Epithelial cell of proximal tubule (primary cell): ENCODE measurements around the gene NDUFC2. TPM values are rescaled to one million over a fixed set of nuclear protein-coding genes. Genes with fewer than 3 reads are reported as not detected.

Experiments used
- DNase-seq: peaks from one replicate; pipeline ENCODE4 v3.0.0-alpha.2; 2011; ENCODE audit warnings: low read depth
- H3K4me3 ChIP-seq: 2 replicates; pipeline ENCODE4 v1.5.1; 2011; ENCODE audit warnings: low read depth, mild to moderate bottlenecking, low read length
- total RNA-seq: library from RNA; depleted of rRNA; stranded (reverse); fragments of >200 nt; gene quantifications from 2 replicates; pipeline ENCODE4 v1.2.3, GENCODE V29; 2015
- TF ChIP-seq, protein P1 (sequence below): conservative IDR thresholded peaks from 2 replicates; pipeline ENCODE4 v1.5.1; 2012; ENCODE audit warnings: low read depth, mild to moderate bottlenecking, low read length

The NDUFC2 gene
- total RNA-seq, 1 donor from 2014 or later = 159 TPM

DNA sequence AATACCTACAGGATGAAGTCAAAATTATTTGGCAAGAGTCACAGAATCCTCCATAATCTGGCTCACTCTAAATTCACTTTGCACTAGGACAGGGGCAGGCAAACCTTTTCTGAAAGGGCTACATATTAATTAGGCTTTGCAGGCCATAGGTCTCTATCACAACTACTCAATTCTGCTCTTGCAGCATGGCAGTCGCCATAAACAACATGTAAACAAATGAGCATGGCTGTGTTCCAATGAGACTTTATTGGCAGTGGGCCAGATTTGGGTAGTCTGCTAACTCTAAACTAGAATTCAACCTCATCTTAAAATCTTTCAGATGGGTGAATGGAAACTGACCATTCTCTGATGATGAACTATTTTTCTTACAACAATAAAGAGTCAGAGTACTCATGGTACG is 10.2 kb downstream of the NDUFC2 start:
- no peak for DNase-seq
- H3K4me3 ChIP-seq = no peak overlapping the region
- TF ChIP-seq, protein P1, sequence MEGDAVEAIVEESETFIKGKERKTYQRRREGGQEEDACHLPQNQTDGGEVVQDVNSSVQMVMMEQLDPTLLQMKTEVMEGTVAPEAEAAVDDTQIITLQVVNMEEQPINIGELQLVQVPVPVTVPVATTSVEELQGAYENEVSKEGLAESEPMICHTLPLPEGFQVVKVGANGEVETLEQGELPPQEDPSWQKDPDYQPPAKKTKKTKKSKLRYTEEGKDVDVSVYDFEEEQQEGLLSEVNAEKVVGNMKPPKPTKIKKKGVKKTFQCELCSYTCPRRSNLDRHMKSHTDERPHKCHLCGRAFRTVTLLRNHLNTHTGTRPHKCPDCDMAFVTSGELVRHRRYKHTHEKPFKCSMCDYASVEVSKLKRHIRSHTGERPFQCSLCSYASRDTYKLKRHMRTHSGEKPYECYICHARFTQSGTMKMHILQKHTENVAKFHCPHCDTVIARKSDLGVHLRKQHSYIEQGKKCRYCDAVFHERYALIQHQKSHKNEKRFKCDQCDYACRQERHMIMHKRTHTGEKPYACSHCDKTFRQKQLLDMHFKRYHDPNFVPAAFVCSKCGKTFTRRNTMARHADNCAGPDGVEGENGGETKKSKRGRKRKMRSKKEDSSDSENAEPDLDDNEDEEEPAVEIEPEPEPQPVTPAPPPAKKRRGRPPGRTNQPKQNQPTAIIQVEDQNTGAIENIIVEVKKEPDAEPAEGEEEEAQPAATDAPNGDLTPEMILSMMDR = no peak

DNA sequence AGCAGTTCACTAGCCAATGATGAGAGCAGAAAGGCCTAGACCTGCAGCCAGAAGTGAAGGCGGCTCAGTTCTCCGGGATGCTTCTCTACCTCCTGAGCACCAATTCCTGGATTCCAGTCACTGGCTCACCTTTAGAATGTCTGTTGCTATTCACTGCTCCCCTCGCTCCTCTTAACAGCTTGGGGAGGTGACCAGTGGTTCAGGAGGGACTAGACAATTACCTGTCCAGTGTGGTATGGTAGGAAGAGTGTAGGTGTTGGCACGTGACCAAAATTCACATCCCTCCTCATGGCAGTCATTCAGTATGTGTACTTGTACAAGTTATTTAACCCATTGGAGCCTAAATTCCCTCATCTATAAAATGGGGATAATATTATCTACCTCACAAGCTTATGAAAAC is 12.0 kb downstream of the NDUFC2 start:
- H3K4me3 ChIP-seq = no peak overlapping the region
- TF ChIP-seq, protein P1 = no peak
- DNase-seq = no peak

DNA sequence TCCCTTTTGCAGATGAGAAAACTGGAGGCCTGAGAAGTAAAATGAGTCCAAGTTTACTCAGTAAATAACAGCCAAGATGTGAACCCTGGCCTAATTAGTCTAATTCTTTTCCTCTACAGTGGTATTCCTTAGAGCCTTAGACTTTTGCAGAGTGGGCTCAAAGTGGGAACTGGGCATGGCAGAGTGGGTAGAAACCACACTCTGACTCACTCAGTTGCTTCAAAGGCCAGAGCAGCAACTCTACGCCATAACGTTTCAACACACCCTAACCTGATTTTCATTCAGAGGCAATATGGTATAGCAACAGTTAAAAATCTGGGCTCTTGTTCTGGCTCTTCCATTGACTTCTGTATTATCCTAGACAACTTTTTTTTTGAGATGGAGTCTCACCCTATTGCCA is 13.2 kb downstream of the NDUFC2 start:
- no peak for DNase-seq
- TF ChIP-seq, protein P1 = no peak
- no peak overlapping the region for H3K4me3 ChIP-seq

DNA sequence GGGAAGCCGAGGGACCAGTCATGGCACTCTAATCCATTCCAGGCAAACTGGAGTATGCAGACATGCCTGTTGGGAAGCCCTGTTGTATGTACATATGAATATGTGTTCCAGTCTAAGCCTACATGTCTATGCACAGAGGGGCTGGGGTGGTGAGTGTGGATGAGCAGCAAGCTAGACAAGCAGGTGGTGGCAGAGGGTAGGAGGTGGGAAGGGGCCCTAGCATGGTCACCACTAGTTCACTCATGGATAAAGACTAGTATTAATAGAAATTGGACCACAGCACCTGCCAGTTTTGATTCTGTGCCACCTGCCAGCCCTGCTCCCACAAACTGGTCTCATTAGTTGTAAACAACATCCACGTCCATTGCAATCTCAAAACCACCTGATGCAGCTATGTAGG is 14.5 kb downstream of the NDUFC2 start:
- no peak overlapping the region for H3K4me3 ChIP-seq
- DNase-seq = no peak
- TF ChIP-seq, protein P1 = no peak

DNA sequence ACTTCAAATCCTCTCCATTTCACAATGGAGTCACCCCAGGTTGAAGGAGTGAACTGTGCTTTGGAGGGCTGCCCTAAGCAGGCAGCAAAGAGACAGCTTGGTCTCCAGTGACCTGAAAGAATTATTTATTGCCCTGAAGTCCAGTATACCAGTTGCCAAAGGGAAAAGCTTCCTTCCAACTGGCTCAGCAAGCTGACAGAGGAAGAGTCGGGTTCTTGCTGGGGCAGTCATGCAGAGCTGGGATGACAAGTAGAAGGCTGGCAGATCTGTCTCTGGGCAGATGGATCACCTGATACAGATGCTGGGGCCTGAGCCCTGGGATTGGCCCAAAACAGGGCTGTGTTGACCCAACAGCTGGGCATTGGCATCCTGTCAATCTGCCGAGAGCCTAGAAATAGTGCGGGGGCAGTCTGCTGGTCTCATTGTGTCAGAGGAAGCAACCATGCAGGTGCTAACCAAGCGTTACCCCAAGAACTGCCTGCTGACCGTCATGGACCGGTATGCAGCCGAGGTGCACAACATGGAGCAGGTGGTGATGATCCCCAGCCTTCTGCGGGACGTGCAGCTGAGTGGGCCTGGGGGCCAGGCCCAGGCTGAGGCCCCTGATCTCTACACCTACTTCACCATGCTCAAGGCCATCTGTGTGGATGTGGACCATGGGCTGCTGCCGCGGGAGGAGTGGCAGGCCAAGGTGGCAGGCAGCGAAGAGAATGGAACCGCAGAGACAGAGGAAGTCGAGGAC is 16.1 kb downstream of the NDUFC2 start, which contains the start of gene THRSP:
Gene THRSP, plus strand, starts transcription at position 422 of the 742 bp plus-strand sequence. Its CDS starts 21 bp downstream, at position 443.
- TF ChIP-seq, protein P1 = no peak
- H3K4me3 ChIP-seq = no peak within 1 kb of the TSS
- no peak for DNase-seq

DNA sequence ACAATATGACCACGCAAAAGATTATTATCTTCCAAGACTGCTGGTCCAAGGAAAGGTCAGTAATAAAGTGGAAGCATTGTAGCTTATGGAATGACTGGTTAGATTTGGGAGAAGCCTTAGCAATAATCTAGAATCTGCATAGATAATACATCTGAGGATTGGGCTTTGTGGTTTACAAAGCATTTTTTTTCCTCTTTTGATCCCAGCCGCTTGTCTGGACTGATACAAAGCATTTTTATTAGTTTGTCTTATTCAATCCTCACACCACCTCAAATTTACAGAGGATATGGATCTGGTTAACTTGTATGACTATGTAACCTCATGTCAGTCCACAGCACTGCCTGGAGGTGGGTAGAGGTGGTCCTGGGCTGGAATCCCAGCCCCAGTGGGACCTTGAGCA is 17.0 kb downstream of the NDUFC2 start:
- no peak for DNase-seq
- TF ChIP-seq, protein P1 = no peak

DNA sequence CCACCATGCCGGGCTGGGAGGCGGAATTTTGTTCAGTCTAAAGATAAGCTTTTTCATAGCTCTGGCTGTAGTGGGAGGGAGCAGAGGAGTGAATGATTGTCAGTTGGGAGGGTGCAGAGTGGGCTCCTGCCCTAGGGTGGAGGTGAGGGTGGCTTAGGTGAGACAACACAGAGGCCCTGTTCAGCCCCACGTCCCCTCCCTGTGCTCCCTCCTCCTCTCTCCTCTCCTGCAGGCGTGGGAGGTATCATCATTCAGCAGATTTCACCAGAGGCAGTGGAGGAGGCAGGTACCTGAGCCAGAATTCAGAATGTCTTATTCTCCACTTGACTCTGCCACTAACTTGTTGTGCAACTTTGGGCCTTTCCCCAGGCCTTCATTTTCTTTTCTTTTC is 17.7 kb downstream of the NDUFC2 start:
- no peak for DNase-seq
- no peak overlapping the region for H3K4me3 ChIP-seq
- TF ChIP-seq, protein P1 = no peak

More for the DNA sequence above, 17.0 kb downstream of the NDUFC2 start:
- no peak overlapping the region for H3K4me3 ChIP-seq
